Mesenchymal stem cell (in vitro differentiated cells and primary cell): ENCODE data around the gene C16orf96. TPM values are rescaled to one million over a fixed set of nuclear protein-coding genes. Genes with fewer than 3 reads are reported as not detected.

Experiments used
- DNase-seq: peaks from one replicate; pipeline ENCODE4 v3.0.0-alpha.2; 2013
- H2AFZ ChIP-seq: one replicate; pipeline ENCODE4 v1.6.1; 2013; ENCODE audit warnings: low read depth, mild to moderate bottlenecking, control low read depth, inconsistent platforms, low read length, moderate library complexity
- H2AK5ac ChIP-seq: 2 replicates; pipeline ENCODE4 v1.6.1; 2013; ENCODE audit warnings: low read length, moderate library complexity, mild to moderate bottlenecking, inconsistent platforms; ENCODE audit not compliant: severe bottlenecking
- H2BK120ac ChIP-seq: one replicate; pipeline ENCODE4 v1.6.1; 2013; ENCODE audit warnings: low read depth, mild to moderate bottlenecking, inconsistent platforms, low read length, moderate library complexity
- H2BK12ac ChIP-seq, 2 experiments: one replicate each; pipeline ENCODE4 v1.6.1; 2013; ENCODE audit warnings: inconsistent platforms in 2 of 2, low read length in 2 of 2, mild to moderate bottlenecking in 2 of 2, moderate library complexity in 2 of 2, control low read depth in 1 of 2
- H2BK15ac ChIP-seq: one replicate; pipeline ENCODE4 v1.6.1; 2013; ENCODE audit warnings: mild to moderate bottlenecking, low read depth, inconsistent platforms; ENCODE audit not compliant: poor library complexity, severe bottlenecking
- H2BK5ac ChIP-seq: 2 replicates; pipeline ENCODE4 v1.6.1; 2013; ENCODE audit warnings: low read depth, mild to moderate bottlenecking, low read length, control low read depth, inconsistent platforms; ENCODE audit not compliant: poor library complexity, severe bottlenecking
- H3K14ac ChIP-seq, 2 experiments: one replicate each; pipeline ENCODE4 v1.6.1; 2013; ENCODE audit warnings: inconsistent platforms in 2 of 2, low read length in 2 of 2, control low read depth in 1 of 2, mild to moderate bottlenecking in 1 of 2, moderate library complexity in 1 of 2
- H3K18ac ChIP-seq, 2 experiments: one replicate each; pipeline ENCODE4 v1.6.1; 2013; ENCODE audit warnings: inconsistent platforms in 2 of 2, low read length in 2 of 2, control low read depth in 1 of 2, low read depth in 1 of 2, mild to moderate bottlenecking in 1 of 2
- H3K23ac ChIP-seq, 2 experiments: one replicate each; pipeline ENCODE4 v1.6.1; 2013; ENCODE audit warnings: inconsistent platforms in 2 of 2, low read length in 2 of 2, mild to moderate bottlenecking in 2 of 2, moderate library complexity in 2 of 2, control low read depth in 1 of 2
- H3K27ac ChIP-seq: 2 replicates; pipeline ENCODE4 v1.5.1; 2013; ENCODE audit warnings: mild to moderate bottlenecking, moderate library complexity, low read length, control low read depth, inconsistent platforms; ENCODE audit not compliant: poor library complexity, severe bottlenecking
- H3K27me3 ChIP-seq, 2 experiments: 2 replicates each; pipeline versions ENCODE4 v1.6.1 to v1.7.0; 2013; ENCODE audit warnings: low read length in 2 of 2, mild to moderate bottlenecking in 2 of 2, moderate library complexity in 2 of 2, control low read depth in 1 of 2, inconsistent platforms in 1 of 2; ENCODE audit not compliant: control insufficient read depth in 1 of 2, insufficient read depth in 1 of 2
- H3K36me3 ChIP-seq, 2 experiments: 2 replicates each; pipeline versions ENCODE4 v1.6.1 to v1.7.0; 2013; ENCODE audit warnings: low read length in 2 of 2, control low read depth in 1 of 2, inconsistent platforms in 1 of 2, low read depth in 1 of 2, mild to moderate bottlenecking in 1 of 2; ENCODE audit not compliant: insufficient read depth in 2 of 2, control insufficient read depth in 1 of 2
- H3K4ac ChIP-seq, 2 experiments: one replicate each; pipeline ENCODE4 v1.6.1; 2013; ENCODE audit warnings: inconsistent platforms in 2 of 2, low read length in 2 of 2, mild to moderate bottlenecking in 2 of 2, moderate library complexity in 2 of 2, control low read depth in 1 of 2, low read depth in 1 of 2
- H3K4me1 ChIP-seq: 2 replicates; pipeline ENCODE4 v1.6.1; 2013; ENCODE audit warnings: low read depth, low read length, control low read depth; ENCODE audit not compliant: control insufficient read depth, insufficient read depth
- H3K4me2 ChIP-seq: 2 replicates; pipeline ENCODE4 v1.6.1; 2013; ENCODE audit warnings: low read length, mild to moderate bottlenecking, inconsistent platforms; ENCODE audit not compliant: poor library complexity, severe bottlenecking
- H3K4me3 ChIP-seq, 2 experiments: 2 replicates each; pipeline versions ENCODE4 v1.5.1 to v1.7.0; 2013; ENCODE audit warnings: low read length in 2 of 2, mild to moderate bottlenecking in 2 of 2, control low read depth in 1 of 2, low read depth in 1 of 2; ENCODE audit not compliant: insufficient read depth in 1 of 2
- H3K79me1 ChIP-seq: replicated peaks from 2 replicates; pipeline ENCODE4 v1.6.1; 2013; ENCODE audit warnings: mild to moderate bottlenecking, control low read depth, low read length, inconsistent platforms; ENCODE audit not compliant: poor library complexity, severe bottlenecking
- H3K9ac ChIP-seq: 2 replicates; pipeline ENCODE4 v1.7.0; 2013; ENCODE audit warnings: mild to moderate bottlenecking, low read length, moderate library complexity
- H3K9me3 ChIP-seq: 2 replicates; pipeline ENCODE4 v1.7.0; 2013; ENCODE audit warnings: mild to moderate bottlenecking, low read length; ENCODE audit not compliant: control insufficient read depth
- H4K8ac ChIP-seq: one replicate; pipeline ENCODE4 v1.6.1; 2013; ENCODE audit warnings: inconsistent platforms, mild to moderate bottlenecking, low read length, moderate library complexity
- H4K91ac ChIP-seq: one replicate; pipeline ENCODE4 v1.6.1; 2013; ENCODE audit warnings: mild to moderate bottlenecking, low read length, inconsistent platforms
- WGBS: methylation state at CpG from one replicate; pipeline ENCODE4 v1.1.7; 2013; ENCODE audit warnings: mixed read lengths; 5-methylcytosine and 5-hydroxymethylcytosine counted together
- small RNA-seq: library from polyadenylated mRNA; stranded (forward); fragments of <200 nt; extraction: miRNeasy Mini kit (QIAGEN cat#:217004); gene quantifications from one replicate; pipeline ENCODE3, GENCODE V24; 2013; ENCODE audit warnings: low read depth

Gene C16orf96

GRCh38 chr16:4649744-4650442 lies 93.8 kb downstream of the C16orf96 start:
- no peak overlapping the region for H3K4me3 ChIP-seq
- no peak overlapping the region for H3K4ac ChIP-seq
- peaks cover 33% of the 10 kb centered on the region for H3K4me1 ChIP-seq
- H3K9ac ChIP-seq, result no peak overlapping the region
- H2AFZ ChIP-seq, result no peak overlapping the region
- H2BK5ac ChIP-seq, result no peak overlapping the region
- H2BK12ac ChIP-seq, result no peak overlapping the region
- peaks cover 56 to 71% of the 10 kb centered on the region in 2 experiments for H3K36me3 ChIP-seq
- peaks cover 52% of the 10 kb centered on the region for H3K79me1 ChIP-seq
- H3K14ac ChIP-seq, result no peak overlapping the region
- DNase-seq, result no peak
- no peak overlapping the region for H4K91ac ChIP-seq
- no peak overlapping the region for H2AK5ac ChIP-seq
- no peak overlapping the region for H3K4me2 ChIP-seq
- no peaks in the 10 kb centered on the region for H3K27me3 ChIP-seq
- no peak overlapping the region for H2BK120ac ChIP-seq
- no peak overlapping the region for H3K27ac ChIP-seq
- no peak overlapping the region for H4K8ac ChIP-seq
- 97% methylated on average over 25 of the region's 25 CpGs for WGBS
- no peaks in the 10 kb centered on the region for H3K9me3 ChIP-seq
- H3K18ac ChIP-seq, result no peak overlapping the region
- H2BK15ac ChIP-seq, result no peak overlapping the region
- H3K23ac ChIP-seq, result no peak overlapping the region

Small RNA genes lying within 50 kb of the gene (small RNA-seq; reads per million reads assigned to genes)
- not detected for gene RN7SL850P
